HCT116 (cell line): Measurements from ENCODE around the gene CSGALNACT2.

Experiments used
- CBX3 ChIP-seq: IDR thresholded peaks from 2 replicates; pipeline ENCODE4 v1.6.1; 2012; ENCODE audit warnings: low read depth
- CEBPB ChIP-seq: IDR thresholded peaks from 2 replicates; pipeline ENCODE4 v1.6.1; 2012; ENCODE audit warnings: low read depth
- EGR1 ChIP-seq: IDR thresholded peaks from 2 replicates; pipeline ENCODE4 v1.6.1; 2012; ENCODE audit warnings: low read depth
- ELF1 ChIP-seq: IDR thresholded peaks from 2 replicates; pipeline ENCODE4 v1.6.1; 2012; ENCODE audit warnings: low read depth, borderline replicate concordance
- EZH2 ChIP-seq: fragments of 200-600 bp; sonication (generic); IDR thresholded peaks from 2 replicates; pipeline ENCODE4 v1.6.1; 2017; ENCODE audit warnings: antibody characterized with exemption, mixed run types
- JUND ChIP-seq: IDR thresholded peaks from 2 replicates; pipeline ENCODE4 v1.6.1; 2012
- POLR2A ChIP-seq: IDR thresholded peaks from 2 replicates; pipeline ENCODE4 v1.7.0; 2011; ENCODE audit warnings: borderline replicate concordance; ENCODE audit not compliant: insufficient read depth, insufficient read length; ENCODE audit errors: extremely low read depth
- RAD21 ChIP-seq: IDR thresholded peaks from 2 replicates; pipeline ENCODE4 v1.6.1; 2012; ENCODE audit warnings: low read depth, mild to moderate bottlenecking
- SIN3A ChIP-seq: IDR thresholded peaks from 2 replicates; pipeline ENCODE4 v1.6.1; 2012; ENCODE audit warnings: low read depth
- SP1 ChIP-seq: IDR thresholded peaks from 2 replicates; pipeline ENCODE4 v1.6.1; 2012; ENCODE audit warnings: low read depth
- ZFX ChIP-seq: fragments of 450-650 bp; IDR thresholded peaks from 2 replicates; pipeline ENCODE4 v1.6.1; 2017
- TF ChIP-seq, protein P1 (sequence below), 3 experiments: fragments of 200-600 bp in 1 of 3; sonication (generic) in 1 of 3; IDR thresholded peaks in 2 of 3; conservative IDR thresholded peaks in 1 of 3; 2 replicates each; pipeline ENCODE4 v1.5.1; 2012 to 2017; ENCODE audit warnings: low read depth in 2 of 3, low read length in 2 of 3, antibody characterized with exemption in 1 of 3, borderline replicate concordance in 1 of 3, control low read depth in 1 of 3, mild to moderate bottlenecking in 1 of 3, mixed read lengths in 1 of 3, mixed run types in 1 of 3, moderate library complexity in 1 of 3; ENCODE audit not compliant: insufficient read depth in 1 of 3
- TF ChIP-seq, protein P2 (sequence below): IDR thresholded peaks from 2 replicates; pipeline ENCODE4 v1.6.1; 2012

DNA sequence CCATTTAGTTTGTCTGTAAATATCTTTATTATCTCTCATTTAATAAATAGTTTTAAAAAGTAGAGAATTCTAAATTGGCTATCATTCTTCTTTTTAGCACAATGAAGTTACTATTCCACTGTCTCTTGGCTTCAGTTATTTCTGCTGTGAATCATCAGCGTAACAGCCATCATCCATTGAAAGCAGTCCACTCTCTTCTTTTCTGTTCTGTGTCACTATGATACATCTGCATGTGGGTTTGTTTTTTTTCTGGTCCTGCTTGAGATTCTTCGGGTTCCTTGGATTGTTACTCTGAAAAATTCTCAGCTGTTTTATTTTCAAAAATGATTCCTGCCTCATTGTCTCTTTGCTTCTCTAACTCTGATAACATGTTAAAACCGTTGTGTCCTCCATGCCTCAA is 52.5 kb downstream of the CSGALNACT2 start:
- TF ChIP-seq, protein P1, sequence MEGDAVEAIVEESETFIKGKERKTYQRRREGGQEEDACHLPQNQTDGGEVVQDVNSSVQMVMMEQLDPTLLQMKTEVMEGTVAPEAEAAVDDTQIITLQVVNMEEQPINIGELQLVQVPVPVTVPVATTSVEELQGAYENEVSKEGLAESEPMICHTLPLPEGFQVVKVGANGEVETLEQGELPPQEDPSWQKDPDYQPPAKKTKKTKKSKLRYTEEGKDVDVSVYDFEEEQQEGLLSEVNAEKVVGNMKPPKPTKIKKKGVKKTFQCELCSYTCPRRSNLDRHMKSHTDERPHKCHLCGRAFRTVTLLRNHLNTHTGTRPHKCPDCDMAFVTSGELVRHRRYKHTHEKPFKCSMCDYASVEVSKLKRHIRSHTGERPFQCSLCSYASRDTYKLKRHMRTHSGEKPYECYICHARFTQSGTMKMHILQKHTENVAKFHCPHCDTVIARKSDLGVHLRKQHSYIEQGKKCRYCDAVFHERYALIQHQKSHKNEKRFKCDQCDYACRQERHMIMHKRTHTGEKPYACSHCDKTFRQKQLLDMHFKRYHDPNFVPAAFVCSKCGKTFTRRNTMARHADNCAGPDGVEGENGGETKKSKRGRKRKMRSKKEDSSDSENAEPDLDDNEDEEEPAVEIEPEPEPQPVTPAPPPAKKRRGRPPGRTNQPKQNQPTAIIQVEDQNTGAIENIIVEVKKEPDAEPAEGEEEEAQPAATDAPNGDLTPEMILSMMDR (IDR thresholded peaks at IDR 0.05 in 2 of 3, conservative IDR thresholded peaks at IDR 0.05 in 1 of 3; ENCODE audit: borderline replicate concordance in 1 of 3, insufficient read depth in 1 of 3, low read depth in 2 of 3, low read length in 2 of 3) = no peak
- TF ChIP-seq POLR2A = no peak
- TF ChIP-seq JUND = no peak
- TF ChIP-seq ZFX = no peak
- TF ChIP-seq EZH2 = no peak
- TF ChIP-seq CBX3 = no peak
- no peak for TF ChIP-seq SP1
- TF ChIP-seq ELF1 = no peak
- TF ChIP-seq, protein P2, sequence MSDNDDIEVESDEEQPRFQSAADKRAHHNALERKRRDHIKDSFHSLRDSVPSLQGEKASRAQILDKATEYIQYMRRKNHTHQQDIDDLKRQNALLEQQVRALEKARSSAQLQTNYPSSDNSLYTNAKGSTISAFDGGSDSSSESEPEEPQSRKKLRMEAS = no peak
- TF ChIP-seq EGR1 = no peak
- no peak for TF ChIP-seq RAD21
- no peak for TF ChIP-seq SIN3A
- no peak for TF ChIP-seq CEBPB
